NCI-H226 (cell line): ENCODE measurements around the gene GNAQ.

Experiments used
- DNase-seq: peaks from one replicate; pipeline ENCODE4 v3.0.0-alpha.2; 2015

Gene GNAQ

DNA sequence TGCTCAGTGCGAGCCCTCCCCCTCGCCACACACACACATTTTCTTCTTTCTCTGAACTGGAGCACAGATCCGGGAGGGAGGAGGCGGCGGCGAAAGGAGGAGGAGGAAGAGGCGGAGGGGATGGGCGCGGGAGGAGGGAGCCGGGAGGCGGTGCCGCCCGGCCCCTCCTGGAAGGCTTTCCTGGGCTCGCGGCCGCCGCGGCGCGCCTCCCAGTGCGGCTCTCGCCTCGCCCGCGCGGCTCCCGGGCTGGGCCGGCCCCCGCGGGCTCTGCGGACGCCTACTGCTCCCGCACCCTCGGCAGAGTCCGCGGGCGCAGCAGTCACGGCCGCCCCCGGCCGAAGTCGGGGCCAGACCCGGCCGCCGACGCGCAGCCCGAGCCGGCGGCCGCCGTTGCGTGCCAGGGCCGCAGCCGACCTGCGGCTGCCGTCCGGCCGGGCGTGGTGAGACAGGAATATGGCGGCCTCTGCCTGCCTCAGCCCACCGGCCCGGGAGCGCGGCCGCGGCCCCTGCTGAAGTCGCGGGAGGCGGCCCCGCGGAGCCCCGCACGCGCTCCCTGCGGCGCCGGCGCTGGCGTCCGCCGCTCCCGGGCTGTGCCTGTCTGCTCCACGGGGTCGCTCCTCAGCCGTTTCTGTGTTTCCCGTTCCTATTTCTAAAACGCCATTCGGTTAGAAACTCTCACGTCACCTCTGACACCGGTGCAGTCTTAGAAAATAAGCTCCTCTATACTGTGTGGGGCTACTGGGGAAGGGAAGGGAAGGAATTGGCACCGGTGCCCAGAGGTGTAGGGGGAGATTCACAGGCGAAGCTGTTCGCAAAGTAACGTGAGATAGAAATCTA is 500 bp upstream of the GNAQ start:
- peak; percentile 94 for DNase-seq

DNA sequence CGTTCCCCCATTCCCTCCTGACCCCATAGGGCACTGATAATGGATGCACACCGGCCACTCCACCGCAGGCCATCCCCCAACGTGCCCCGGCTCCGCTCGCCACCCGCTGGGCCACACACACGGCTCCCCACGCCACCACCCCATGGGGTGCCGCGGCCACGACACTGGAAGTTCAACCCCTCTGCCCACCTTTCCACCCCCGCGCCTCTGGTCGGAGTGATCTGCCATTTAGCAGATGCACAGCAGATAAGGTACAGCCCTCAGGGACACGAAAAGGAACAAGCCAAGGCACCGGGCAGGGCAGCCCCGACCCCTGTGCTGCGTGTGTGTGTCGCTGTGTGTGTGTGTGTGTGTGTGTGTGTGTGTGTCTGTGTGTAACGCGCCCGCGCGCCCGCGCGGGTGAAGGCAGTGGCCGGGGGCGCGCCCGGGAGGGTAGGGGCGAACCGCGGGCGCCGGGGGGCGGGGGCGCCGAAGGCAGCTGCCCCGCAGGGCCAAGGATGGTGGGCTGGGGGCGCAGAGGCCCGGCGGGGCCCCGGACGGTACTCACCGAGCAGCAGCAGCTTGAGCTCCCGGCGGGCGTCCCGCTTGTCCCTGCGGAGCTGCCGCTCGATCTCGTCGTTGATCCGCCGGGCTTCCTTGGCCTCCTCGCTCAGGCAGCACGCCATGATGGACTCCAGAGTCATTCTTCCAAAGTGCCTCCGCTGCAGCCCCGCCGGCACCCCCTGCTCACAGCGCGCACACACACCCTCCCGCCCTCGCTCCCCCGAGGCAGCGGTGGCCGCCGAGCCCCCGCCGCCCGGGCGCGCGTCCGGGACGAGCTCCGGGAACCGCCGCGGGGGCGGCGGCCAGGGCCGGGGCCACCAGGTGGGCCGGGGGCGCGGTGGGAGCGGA is 813 bp downstream of the GNAQ start:
- peak; percentile 28 for DNase-seq

DNA sequence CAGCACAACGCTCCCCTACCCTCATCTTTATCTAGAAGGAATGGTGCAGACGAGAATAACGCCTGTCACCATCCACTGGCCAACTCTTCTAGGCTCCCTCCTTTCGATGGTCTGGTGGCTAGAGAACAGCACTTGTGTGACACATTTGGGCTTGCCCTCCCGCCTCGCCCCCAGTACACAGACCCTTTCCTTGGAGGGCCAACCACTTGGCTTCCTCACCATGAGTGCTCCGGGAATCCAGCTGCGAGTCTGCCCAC is 1.4 kb downstream of the GNAQ start:
- DNase-seq = no peak

DNA sequence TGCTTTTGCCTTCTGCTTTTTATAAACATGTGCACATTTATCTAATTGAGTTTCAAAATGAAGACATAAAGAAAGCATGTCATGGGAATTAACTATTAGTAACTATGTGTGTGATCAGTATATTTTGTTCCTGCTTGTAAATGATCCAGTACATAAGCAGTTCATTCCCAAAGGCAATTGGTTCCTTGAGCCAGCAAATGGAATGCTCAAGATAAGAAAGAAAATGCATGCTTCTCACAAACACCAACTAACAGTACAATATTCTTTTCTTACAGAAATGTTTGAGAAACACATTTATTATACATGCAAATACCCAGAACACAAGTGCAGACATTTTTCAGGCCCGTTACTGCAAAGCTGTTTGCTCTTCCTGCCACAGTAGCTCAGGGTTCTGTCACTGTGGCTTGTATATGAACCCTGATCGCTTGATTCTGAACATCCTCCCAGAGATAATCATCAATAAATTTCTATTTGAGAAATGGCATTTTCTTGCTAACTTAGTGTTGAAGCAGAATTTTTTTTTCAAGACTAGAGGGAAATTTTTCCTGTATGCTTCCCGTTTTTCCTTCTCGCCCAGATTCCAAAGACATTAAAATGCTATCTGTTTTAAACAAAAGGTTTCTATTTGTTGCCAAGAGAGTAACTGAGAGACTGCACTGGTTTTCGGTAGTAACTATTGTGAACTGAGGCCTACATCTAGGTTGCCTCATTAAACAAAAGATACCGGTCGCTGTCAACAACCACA is 1.9 kb downstream of the GNAQ start:
- DNase-seq = no peak

DNA sequence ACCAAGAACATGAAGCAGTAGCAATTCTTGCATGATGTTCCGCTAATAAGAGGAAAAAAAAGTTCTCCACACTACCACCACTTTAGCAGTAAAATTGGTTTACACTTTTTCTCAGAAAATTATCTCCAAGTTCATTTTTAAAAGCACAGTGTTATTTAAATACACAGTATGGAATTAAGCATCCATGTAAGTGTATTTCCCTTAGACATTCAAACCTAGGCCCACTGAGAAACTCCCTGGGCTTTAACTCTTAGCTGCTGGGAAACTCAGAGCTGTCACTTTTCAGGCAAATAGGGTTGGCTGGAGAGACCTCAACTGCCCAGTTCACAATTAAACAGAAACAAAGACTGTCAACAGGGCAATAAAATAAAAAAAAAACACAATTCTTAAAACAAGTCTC is 2.7 kb downstream of the GNAQ start:
- no peak for DNase-seq

DNA sequence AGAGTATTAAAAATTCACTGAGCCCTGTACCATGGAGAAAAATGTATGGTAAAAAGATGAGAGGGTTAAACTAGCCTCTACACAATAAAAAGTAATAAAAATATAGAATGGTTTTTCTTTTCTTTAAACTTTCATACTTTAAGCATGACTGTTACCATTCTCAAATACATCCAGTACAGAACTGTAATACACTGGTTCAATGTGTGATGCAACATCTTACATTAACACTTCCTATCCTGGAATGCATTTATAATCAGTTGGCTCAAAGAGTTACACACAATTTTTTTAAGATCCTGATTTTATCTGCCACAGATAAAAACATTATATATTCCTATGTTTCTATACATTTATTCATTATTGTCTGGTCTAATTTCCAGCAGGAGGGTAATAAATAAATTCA is 4.7 kb downstream of the GNAQ start:
- peak; percentile 37 for DNase-seq

DNA sequence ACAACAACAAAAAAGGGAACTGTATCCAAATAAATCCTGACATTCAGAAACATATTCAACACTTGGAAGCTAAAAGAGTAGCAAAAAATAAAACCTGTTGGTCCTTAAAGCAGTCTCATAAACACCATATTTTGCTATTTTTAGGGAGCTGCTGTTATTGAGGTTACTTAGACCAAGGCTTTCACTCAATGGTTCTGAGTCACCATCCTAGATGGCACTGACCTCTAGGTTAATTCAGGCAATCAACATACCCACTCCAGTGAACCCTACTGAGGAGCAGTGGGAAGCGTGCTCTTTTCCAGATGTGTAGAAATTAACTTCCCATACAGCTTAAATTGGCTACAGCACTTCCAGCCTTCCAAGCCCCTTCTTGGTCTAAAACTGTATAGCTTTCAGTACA is 5.2 kb downstream of the GNAQ start:
- DNase-seq = no peak

DNA sequence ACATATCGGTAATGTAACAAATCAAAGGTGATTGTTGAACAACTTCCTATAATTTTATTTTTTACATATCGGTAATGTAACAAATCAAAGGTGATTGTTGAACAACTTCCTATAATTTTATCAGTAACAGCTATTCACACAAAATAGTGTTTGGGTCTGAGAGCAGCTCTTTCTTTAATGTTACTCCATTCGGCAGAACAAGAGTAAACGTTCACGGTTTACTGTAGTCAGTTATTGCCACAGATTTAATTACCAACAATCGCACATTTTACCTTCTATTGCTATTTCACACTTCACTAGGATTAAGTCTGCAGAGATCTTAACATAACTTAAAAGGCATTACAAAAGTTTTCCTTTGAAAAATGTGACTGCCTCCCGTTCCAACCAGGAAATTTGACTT is 6.4 kb downstream of the GNAQ start:
- no peak for DNase-seq

DNA sequence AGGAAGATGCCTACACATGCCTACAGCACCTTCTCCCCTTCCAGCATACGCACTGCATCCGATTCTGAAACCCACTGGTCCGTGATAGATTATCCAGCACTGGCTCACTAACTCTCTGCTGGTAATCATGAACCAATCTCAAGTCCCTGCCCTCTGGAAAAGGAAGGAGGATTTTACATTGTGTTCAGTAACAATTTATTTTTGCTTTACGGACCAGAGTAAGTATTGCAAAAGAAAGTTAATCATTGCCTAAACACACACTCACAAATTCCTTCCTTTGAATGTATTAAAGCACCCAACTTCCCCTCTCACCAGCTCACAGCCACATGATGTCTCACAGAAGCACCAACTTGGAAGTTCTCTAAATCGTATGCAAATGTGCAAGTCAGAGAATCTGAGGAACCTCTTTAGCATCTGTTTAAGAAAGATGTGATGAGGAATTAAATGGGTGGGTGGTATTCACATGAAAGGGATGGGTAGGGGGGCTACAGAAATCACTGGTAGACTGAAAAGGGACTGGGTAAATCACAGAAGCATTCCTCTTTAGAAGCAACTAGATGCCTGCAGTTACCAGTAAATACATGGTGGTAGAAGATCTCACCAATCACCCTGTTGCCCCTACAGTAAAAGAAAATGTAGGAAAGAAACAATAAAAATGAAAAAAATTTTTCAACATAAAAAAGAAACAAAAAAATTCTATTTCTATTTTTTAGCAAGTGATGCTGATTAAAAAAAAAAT is 8.4 kb downstream of the GNAQ start:
- peak; percentile 36 for DNase-seq

DNA sequence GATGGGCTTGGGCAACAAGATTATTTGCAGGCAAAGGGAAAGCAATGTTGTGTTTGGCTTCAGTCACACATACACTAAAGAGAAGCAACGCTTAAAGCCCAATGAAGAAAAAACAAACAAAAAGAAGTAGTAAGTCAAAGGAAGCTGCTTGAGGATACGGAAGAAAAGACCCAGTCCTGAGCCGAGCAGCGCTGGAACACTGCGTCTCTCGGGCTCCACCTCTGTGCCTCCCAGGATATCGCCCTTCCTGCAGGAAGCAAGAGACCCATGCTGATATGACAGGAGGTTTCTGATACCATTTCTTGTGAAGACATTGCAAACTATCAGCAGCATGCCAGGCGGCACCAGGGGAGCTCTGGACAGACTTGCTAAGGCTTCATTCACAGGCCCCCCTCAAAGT is 9.9 kb downstream of the GNAQ start:
- no peak for DNase-seq

DNA sequence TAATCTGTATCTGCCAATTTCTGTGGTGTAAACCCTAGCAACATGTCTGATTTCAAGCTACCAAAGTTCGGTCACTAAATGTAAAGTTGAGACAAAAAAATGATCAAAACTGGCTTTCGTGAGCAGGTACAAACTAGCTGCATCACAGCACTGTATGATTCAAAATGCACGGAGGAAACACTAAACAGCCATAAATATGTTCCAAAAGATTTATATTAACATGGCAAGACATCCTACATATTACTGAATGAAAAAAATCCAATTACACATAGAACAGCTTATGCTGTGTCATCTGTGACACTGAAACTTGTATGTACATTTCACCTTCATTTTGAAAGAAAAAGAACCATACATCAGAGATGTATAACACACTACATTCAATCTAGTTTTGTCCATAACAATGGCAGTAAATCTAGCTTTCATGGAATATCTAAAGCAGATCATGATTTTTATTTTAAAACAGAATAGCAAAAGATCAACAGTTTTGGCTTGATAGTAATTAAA is 14.4 kb downstream of the GNAQ start:
- no peak for DNase-seq

DNA sequence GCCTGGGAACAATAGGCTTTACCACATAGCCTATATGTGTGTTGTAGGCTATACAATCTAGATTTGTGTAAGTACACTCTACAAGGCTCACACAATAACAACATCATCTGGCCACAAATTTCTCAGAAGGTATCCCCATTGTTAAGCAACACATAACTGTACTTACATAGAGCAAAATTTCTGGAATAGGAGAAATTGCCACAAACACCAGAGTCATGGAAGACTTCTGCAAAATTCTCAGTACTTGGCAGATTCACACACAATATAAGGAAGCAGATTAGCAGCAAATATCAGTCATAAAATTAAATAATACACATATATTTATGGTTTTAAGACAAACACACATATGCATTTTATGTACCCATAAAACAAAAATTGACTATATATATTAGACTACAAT is 16.4 kb downstream of the GNAQ start:
- DNase-seq = no peak

DNA sequence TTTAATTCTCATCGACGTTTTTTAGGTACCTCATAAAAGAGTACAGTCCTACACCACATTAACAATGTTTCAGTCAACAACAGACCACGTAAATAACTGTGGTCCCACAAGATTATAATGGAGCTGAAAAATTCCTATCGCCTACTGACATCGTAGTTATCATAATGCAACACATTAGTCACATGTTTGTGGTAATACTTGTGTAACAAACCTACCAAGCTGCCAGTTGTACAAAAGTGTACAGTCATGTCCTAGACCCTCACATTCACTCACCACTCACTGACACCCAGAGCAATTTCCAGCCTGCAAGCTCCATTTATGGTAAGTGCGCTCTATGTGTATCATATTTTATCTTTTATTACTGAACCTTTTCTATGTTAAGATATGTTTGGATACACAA is 16.8 kb downstream of the GNAQ start:
- peak; percentile 55 for DNase-seq

DNA sequence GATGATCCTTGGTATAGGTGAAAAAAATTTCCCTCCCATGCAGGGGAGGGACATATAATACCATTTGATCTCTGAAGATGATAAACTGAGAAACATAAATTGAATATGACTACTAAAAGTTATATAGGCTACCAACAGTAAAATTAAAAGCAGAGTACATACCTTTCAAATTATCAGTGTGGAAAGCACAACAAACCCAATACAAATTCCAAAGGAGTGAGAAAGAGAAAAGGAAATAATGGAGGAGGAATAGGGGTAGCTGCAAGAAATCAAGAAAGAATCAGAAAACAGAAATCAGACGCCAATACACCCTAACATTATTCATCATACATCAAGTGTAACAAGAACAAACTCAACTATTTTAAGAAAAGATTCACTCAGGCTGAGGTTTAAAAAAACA is 17.7 kb downstream of the GNAQ start:
- DNase-seq = no peak

DNA sequence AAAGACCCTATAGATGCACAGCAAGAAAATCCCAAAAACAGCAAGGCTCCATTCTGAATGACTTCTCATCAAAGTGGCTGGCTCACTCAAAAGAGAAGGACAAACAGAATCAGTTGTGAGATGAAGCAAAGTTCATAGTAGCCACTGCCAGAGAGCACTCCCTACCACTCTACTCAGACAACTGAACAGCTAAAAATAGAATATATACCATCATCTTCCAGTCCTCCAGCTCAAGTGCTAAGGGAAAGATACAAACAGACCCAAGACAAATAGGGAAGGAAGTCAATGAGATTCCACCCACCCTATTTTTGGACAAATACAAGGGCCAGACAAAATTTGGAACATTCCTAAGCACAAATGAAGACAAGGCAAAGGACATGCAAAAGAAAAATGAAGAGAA is 20.6 kb downstream of the GNAQ start:
- no peak for DNase-seq

DNA sequence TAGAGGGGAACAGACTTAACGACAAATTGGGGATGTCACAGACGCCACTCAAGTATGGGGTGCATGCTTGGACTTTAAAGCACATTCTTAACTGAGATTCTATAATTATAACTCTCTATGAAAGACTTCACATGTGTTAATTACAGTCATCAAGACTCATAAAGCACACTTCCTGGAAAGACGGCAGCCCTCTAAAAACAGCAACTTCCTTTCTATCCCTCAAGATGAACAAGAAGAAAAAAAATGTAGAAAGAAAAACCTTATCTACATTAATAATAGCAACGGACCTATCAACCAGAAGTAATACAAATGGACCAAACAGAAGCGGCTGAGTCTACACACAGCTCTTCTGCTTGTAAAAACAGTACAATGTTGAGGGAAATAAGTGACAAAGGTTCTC is 21.2 kb downstream of the GNAQ start:
- DNase-seq = no peak

DNA sequence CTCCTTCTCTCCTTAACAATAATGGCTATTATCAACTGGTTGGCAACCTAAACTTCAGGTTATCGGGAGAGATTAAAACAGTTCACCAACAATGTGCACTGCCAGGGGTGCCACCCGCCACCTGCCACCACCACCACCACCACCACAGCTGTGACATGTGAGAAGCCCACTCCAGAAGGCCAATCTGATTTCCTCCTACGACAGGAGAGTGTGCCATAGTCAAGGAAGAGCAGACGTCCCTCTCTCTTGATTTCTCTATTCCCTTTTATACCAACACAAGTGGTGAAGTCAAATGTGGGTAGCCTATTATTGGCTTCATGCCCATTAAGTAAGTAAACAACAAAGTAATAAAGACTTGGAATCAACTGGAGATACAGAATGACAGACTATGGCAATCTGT is 22.4 kb downstream of the GNAQ start:
- no peak for DNase-seq

DNA sequence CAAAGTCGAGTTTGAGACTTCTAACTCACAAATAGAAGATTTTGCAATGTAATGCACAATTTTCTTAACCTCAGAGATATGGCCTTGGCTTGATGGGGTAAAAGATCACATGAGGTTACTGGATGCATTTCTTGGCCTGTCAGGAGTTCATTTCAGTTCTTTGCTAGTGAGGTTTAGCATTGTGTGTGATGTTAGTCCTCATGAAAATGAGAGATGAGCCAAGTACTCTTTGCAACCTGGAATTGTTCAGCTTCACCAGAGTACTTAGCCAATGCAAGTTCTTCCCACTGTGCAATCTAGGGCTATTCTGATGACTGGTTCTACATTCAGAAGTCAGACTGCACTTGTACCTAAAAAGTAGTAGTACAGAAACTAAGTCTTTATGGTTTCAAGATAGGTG is 24.9 kb downstream of the GNAQ start:
- DNase-seq = no peak

DNA sequence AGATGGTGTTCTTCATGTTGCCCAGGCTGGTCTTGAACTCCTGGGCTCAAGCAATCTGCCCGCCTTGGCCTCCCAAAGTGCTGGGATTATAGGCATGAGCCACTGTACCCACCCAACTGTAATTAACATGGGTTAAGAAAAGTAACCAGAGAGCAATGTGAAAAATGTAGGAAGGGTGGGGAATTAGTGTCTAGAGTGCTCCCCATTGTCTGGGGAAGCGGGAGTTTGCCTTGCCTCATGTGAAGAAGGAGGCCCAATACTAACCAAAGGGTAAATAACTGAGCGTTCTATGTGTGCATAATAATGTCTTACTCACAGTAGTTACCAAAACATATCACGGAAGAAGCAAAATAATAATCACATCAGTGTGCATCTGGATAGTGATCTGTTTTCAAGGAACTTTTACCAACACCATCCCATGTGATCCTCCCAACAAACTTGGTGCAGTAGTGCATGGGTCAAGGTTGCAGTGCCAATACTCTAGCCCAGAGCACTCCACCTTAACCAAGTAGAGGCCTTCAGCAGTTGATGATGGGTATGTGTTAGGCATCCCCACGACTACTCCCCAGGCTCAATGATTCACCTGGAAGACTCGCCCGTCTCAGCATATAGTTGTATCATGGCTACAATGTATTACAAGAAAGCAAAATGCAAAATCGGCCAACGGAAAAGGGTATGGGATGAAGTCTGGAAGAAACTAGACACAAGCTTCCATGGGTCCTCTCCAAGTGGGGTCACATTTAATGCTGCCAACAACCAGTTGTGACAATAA is 26.2 kb downstream of the GNAQ start:
- no peak for DNase-seq

DNA sequence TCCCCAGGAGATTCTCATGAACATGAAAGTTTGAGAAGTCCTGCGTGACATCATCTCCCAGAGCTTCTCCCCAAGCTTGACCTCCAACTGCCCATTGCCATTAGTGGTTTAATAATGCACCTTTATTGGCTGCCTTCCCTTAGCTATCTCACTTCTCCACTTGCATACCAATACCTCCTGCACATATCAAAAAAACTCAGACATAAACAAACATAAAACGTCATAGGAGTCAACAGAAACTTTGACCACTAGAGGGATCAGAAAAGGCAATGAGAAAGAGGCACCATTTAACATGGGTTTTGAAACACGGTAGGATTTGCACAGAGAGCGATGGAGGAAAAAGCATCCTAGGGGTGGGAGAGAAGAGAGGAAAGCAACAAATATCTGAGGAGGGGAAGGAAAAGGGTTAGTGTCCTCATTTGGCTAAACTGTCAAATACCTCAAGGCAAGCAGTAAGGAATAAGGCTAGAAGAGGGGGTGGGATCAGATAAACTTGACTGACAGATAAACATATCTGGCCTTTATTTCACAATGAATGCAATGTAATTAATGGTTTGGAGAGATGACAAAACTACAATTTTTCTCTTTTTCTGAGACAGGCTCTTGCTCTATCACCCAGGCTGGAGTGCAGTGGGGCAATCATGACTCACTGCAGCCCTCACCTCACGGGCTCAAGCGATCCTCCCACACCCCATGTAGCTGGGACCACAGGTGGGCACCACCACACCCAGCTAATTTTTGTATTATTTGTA is 27.0 kb downstream of the GNAQ start:
- peak; percentile 83 for DNase-seq

DNA sequence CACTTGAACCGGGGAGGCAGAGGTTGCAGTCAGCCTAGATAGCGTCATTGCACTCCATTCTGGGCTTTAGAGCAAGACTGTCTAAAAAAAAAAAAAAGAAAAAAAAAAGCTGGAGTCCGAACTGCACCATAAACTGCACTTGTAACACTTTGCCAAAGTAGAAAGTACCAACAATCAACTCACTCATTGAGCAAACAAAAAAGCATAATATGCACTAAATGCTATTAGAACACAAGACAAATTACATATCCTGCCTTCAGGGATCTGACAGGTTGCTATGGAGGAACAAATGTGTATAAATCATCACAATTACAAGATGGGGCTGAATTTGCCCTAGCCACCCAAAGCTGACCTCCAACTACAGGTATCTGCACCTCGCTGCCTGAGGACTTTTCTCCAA is 27.9 kb downstream of the GNAQ start:
- DNase-seq = no peak
